ENCODE data around the gene IL6.

- TF ChIP-seq PHF8 (IDR thresholded peaks at IDR 0.05; ENCODE audit: borderline replicate concordance, low read depth) (no peak), CHD2 (IDR thresholded peaks at IDR 0.05; ENCODE audit: low read length, partially characterized antibody) (no peak), TP53 (CRISPR knock-in tag; IDR thresholded peaks at IDR 0.05) (no peak)
Observed at GRCh38 chr7:22683379-22683778, 43.6 kb upstream of the IL6 start.

Measured in A549 (cell line).